Jurkat, Clone E6-1 (cell line): ENCODE data around the gene UPP2.
A peak's percentile ranks its signal among the peaks of the same experiment; 100 is the strongest.

Source experiments
- DNase-seq: peaks from one replicate; pipeline ENCODE4 v3.0.0-alpha.2; 2011; ENCODE audit warnings: low read depth, low spot score
- H3K4me3 ChIP-seq: 2 replicates; pipeline ENCODE4 v1.5.1; 2011; ENCODE audit warnings: mild to moderate bottlenecking, low read length, control low read depth, moderate library complexity

Gene UPP2

GRCh38 chr2:158102446-158102845 is 770 bp downstream of the UPP2 start:
- DNase-seq: no peak
- no peak overlapping the region for H3K4me3 ChIP-seq

- H3K4me3 ChIP-seq: no peak overlapping the region
- DNase-seq: no peak
These were observed 1.8 kb downstream of the UPP2 start for GRCh38 chr2:158103411-158104012.

GRCh38 chr2:158104903-158105302 is 3.2 kb downstream of the UPP2 start:
- no peak for DNase-seq
- no peak overlapping the region for H3K4me3 ChIP-seq

GRCh38 chr2:158112992-158113391 is 11.3 kb downstream of the UPP2 start:
- no peak for DNase-seq
- no peak overlapping the region for H3K4me3 ChIP-seq

- DNase-seq: no peak
- H3K4me3 ChIP-seq: no peak overlapping the region
These were observed 12.1 kb downstream of the UPP2 start for GRCh38 chr2:158113741-158114295.

DNA sequence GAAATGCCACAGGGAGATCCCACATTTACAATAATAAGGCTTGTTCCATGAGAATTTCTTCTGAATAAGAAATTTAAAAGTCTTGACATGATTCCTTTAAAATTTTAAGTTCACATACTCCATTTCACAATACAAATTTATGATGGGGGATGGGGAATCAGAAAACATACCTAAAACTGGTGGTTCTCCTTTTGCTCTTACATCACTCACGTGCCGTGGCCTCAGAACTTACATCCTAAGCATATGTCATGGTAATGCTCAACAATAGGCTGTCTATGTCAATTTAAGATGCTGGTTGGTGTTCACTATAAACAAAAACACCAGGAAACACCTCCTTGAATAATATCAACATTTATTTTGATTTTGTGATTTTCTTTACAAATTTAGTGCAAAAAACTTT is 12.8 kb downstream of the UPP2 start:
- DNase-seq: no peak
- H3K4me3 ChIP-seq: no peak overlapping the region

DNA sequence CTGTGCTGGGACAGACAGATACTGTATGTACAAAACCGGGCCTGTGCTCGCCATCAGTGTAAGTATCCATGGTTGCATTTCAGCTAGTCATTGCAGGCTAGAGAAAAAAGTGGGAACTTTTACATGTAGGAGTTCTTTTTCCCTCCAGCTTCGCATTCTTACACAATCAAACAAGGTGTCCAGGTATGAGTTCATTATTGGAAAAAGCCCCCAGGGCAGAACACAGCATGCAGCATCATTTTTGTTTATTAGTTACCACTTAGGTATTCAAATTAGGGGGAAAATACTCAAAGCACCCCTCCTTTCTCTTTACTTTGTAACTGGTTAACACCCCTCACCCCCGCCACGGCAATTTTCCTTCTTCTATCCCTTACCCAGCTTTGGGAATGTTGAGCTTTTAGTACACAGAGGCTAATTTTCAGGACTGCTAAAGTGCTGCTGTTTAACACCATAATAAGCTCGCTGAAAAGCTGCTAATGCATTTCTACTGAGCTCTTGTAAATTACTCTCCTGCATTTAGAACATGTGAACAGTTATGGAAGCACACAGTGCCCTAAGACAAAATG is 13.6 kb downstream of the UPP2 start:
- no peak for DNase-seq
- no peak overlapping the region for H3K4me3 ChIP-seq

DNA sequence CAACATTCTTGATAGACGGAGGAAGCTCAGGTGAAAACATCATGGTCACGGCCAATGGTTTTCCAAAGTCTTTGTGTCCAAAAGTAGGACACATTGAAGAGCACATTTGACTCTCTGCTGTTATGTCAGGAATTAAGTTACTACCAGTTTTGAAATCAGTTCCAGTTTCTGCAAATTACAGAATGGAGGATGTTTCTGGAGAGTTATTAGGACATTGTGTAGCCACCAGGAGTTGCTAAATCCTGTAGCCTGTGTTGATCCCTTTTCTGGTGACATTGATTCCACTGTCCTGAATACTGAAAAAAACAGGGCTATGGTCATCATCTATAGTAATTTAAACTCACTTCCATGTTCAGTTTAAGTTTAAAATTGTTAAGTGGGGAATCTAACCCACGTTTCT is 15.3 kb downstream of the UPP2 start:
- no peak for DNase-seq
- no peak overlapping the region for H3K4me3 ChIP-seq

GRCh38 chr2:158120102-158120501 is 18.4 kb downstream of the UPP2 start:
- H3K4me3 ChIP-seq: no peak overlapping the region
- DNase-seq: peak; percentile 4

DNA sequence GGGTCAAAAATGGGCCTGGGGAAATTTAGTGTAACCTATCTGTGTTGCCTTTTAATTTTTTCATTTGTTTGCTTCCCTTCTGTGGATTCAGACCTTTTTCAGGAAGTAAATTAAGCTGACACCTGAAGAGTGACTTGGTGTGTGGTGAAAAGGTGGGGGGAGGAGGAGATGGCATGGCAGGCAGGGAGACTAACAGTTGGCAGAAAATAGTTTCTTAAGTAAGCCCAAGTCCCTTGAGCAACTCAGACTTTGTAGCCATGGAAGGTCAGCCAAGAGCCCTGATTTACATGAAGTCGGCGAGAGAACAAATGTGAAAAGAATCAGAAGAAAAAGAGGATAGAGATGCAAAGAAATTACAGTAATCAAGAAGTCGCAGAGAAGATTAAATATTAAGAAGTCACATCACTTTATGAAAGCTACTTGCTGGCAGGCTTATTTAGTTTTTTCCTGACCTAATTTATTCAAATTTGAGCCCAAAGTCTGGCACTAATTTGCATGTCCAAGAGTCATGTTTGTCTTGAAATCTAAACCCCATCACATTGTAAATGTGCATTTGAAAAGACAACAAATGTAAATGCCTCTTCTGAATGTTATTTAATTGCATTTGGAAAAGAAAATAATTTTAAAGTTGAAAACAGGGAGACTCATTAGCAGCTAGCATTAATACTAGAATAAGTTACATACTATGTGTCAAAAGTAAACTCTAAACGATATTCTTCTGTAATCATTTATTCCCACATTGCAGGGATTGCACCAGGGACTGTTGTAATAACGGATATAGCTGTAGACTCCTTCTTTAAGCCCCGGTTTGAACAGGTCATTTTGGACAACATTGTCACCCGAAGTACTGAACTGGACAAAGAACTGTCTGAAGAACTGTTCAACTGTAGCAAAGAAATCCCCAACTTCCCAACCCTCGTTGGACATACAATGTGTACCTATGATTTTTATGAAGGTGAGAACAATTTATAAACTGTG is 19.3 kb downstream of the UPP2 start:
- no peak for DNase-seq
- H3K4me3 ChIP-seq: no peak overlapping the region

GRCh38 chr2:158124896-158125295 is 23.2 kb downstream of the UPP2 start:
- H3K4me3 ChIP-seq: no peak overlapping the region
- DNase-seq: no peak

DNA sequence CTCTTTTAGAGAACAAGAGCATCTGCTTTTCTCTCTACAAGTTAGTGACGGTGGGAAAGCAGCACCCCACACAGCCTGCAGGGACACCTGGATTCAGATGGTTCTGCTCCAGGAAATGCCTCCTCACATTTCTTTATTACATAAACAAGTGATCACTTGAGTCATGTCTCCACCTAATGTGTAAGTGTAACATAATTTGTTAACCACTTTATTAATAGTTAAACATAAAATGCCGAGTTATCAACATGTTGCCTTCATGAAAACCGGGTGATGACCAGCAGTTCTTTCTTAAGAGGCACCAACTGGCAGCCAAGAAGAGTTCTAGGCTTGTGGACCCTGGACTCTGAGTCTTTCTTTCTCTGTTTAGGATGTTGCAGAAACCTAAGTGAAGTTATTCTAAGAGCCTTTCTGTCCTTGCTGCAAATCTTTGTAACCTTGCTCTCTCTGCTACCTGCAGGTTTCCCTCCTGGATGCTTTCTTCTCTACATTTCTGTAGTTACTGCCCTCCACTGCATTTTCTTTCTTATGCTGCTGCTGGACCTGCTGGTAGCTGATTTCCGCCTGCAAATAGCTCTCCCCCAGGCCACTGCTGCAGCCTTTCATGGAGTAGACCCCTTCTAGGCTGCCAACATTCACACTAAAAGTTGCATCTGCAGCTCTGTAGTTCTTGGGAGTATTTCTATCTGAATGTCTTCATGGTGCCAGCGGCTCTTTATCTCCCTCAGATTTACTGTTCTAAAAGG is 24.3 kb downstream of the UPP2 start:
- no peak overlapping the region for H3K4me3 ChIP-seq
- no peak for DNase-seq

DNA sequence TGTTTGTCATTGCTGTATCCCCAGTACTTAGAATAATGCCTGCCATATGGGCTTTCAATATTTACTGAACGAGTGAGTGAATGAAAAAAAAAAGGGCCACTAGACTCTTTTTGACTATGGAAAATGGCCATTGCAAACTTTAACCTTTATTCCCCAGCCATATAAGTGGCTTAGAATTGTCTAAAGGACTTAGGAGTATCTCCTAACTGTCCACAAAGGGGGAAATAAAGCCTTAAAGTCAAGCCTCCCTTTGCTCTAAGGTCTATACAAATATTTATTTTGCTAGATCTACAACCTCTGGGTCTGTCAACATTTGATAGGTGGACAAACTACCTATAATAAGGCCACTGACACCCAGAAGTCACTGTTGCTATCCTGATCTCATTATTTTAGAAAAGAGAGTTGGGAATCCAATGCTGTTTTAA is 25.7 kb downstream of the UPP2 start:
- H3K4me3 ChIP-seq: no peak overlapping the region
- no peak for DNase-seq

DNA sequence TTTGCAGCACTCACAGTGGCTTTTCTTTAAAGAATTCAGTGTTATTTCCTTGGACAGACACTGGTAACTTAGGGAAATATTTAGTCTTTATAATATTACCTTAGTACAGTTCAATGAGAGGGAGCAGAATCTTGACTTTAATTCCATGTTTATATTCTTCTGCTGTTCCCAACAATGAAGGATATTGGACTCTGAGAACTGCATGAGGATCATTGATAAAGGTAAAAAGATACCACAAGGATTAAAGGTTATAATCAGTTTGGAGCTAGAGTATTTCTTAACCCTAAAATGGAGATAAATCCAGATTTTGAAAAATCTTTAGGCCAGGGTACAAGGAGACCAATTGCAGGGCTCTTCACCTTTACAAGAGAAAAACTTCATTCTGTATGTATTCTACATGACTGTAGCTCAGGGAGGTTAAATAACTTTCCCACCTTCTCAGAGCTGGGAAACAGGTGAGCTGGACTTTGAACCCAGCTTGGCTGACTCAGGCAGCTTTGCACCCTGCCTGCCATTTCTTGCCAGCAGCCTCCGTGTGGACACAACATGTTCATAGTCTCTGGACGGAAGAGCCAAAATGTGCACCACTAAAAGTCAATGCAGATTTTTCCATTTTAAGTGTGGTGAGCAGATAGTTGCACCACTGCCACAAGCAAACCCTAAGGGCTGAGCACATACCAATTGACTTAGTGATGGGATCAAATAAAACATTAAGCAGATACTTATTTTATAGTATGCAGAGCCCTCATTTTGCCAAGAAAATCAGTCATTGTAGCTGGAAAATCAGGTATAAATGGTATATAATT is 26.7 kb downstream of the UPP2 start:
- H3K4me3 ChIP-seq: no peak overlapping the region
- no peak for DNase-seq

DNA sequence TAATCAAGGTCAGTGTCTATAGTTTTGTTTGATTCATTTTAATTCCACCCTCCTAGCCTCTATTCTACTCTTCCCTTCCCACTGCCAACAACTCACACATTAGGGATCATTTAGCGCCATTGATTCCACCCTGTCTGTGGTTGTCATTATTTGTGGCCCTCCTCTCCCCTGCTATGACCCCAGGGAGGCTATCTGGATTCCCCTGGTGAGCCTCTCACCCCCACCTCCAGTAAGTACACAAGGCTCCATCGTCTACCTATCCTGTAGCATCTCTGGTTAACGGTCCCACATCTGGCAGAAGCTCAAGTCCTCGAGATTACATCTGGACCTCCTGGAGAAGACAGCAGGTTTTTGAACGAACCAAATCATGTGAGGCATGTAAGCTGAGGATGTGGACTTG is 27.4 kb downstream of the UPP2 start:
- H3K4me3 ChIP-seq: no peak overlapping the region
- no peak for DNase-seq

DNA sequence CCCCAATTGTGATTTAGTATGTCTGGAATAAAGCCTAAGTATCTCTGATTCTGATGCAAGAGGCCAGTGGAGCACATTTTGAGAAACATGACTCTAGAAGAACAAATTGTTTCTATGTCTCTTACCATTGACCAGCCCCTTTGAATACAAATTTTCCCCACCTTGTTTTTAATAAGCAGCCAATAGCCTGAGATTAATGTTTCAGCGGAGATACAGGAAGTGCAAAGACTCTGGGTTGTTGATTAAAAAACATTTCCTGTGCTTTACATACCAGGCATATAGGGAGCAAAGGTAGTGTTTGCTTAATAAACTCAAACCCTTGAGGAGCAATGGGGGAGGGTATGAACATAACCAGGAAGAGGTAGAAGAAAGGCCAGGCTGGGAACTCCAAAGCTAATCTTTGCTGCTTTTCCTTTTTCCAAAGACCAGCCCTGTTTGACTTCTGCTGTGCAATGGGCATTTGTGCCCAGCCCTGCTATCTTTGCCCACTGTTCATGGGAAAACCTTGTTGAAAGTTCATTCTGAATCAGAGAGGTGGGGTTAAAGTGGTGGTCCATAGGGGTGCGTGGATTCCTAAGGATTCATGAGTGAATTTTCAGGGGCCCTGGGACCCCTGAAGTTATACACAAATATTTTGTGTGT is 29.3 kb downstream of the UPP2 start:
- DNase-seq: no peak
- no peak overlapping the region for H3K4me3 ChIP-seq

DNA sequence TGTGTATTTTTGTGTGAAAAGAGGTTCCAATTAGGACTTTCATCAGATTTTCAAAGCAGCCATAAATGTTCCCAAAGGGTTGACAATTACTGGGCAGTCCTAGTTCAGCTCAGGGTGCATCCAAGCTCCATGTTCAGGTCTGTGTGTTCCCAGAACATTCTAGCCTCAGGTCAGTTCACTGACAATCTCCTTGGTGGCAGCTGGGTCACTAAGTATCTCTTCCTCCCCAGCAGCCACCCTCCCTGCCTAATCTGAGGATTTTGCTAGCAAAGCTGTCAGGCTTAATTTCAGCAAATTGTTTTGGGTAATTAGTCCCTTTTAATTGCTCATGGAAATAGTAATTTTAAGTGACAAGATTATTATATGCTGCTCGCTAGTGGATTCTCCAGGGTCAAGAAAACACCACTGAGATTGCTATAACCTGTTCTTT is 29.8 kb downstream of the UPP2 start:
- no peak for DNase-seq
- no peak overlapping the region for H3K4me3 ChIP-seq

GRCh38 chr2:158131919-158132566 is 30.4 kb downstream of the UPP2 start:
- DNase-seq: no peak
- no peak overlapping the region for H3K4me3 ChIP-seq
